ENCODE measurements around the gene PCED1B.
A peak's percentile ranks its signal among the peaks of the same experiment; 100 is the strongest.
"Not testable (repeated sequence)": the region's sequence is repeated elsewhere in the genome, so short reads cannot be mapped to it uniquely, and the experiment has no call there.

PCED1B gene

DNA sequence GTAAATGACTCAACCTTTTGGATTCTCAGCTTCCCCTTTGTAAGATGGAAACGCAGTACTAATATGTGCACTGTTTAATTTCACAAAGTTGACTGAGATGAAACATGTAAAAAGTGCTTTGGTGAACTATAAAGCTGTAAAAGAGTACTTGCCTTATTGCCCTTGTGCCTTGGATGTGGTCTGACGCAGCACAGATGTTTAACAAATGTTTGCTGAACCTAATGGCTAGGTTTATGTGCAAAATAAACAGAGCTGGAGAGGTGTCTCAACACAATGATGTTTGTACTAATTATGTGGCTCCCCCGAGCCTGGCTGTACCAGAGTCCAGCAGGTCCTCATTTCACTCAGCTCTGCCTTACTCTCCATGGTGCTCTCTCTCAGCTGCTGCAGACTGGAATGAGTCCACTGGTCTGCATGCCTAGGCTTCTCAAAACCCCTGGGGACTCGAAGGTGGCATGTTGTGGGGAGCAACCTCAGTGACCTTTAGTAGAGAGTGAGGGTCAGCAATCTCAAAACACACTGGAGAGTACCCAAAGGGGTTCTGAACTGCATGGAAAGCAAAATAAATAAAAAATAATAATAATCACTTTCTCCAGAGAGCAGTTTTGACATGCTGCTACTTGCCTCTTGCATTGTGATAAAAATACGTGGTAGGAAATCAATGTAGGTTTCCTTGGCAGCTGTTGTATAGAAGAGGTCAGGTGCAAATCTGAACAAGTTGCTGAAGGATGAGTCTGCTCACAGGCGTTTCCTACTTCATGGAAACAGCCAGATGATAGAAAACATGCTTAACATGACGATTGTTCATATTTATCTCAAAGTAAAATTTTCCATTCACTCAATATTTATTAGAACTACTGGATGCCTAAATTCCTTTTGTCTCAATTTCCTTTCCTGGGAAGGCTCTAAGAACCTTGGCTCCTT lies 8.9 kb downstream of the PCED1B start:
- peak; percentile 83 for DNase-seq (ENCODE audit: low read depth)

DNA sequence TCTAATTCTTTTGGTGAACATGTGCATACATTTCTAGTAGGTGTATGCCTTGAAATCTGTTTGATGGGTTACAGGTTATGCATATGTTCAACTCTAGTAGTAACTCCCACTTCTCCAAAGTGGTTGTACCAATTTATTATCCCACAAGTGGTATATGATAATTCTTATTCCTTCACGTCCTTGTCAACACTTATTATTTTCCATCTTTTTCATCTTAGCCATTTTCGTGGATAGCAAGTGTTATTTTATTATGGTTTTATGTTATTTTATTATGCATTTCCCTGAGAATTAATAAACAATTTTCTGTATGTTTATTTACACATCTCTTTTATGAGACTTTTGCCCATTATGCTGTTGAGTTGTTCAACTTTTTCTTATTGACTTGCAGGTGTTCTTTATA lies 11.6 kb downstream of the PCED1B start:
- no peak for DNase-seq (ENCODE audit: low read depth)

- DNase-seq (ENCODE audit: low read depth) = no peak
Measured at GRCh38 chr12:47094804-47095203, 15.4 kb downstream of the PCED1B start.

GRCh38 chr12:47095446-47096236 lies 16.2 kb downstream of the PCED1B start:
- peak; percentile 88 for DNase-seq (ENCODE audit: low read depth)

- no peak for DNase-seq (ENCODE audit: low read depth)
Measured at GRCh38 chr12:47097276-47097896, 18.0 kb downstream of the PCED1B start.

DNA sequence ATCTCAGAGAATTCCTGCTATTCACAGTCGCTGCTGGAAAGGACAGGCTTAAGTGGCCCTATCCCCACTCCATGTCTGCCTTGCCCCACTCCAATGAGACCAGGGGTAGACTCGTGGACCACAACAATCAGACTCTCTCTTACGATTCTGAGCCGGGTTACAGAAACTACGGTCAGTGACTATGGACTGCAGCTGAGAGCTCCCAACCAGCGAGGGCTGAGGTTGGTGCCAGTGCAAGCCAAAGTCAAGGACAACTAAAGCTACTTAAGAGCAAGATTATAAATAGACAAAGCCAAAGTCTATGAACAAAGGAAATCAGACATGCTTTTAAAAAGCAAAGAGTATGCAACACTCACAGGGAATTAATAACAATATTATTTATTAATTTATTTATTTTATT lies 18.7 kb downstream of the PCED1B start:
- no peak for DNase-seq (ENCODE audit: low read depth)

GRCh38 chr12:47099610-47100009 lies 20.2 kb downstream of the PCED1B start:
- no peak for DNase-seq (ENCODE audit: low read depth)

DNA sequence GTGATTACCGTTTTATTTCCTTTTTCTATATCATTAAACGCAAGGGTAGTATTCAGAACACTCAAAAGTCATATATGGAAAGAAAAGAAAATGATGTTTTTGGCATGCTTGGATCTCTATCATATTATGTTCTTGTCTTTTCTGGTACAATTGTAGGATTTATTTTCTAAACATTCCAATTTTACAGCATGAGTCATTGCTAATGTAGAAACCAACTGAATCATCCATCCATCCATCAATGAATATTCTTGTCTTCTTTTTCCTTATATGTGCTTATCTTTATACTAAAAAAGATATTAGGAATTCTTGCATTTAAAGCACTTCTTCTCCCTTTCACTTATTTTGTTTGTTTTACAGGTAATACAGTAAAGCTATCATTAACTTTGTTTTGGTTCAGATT lies 20.7 kb downstream of the PCED1B start:
- DNase-seq (ENCODE audit: low read depth) = peak; percentile 59

- no peak for DNase-seq (ENCODE audit: low read depth)
Measured at GRCh38 chr12:47102406-47102805, 23.0 kb downstream of the PCED1B start.

DNA sequence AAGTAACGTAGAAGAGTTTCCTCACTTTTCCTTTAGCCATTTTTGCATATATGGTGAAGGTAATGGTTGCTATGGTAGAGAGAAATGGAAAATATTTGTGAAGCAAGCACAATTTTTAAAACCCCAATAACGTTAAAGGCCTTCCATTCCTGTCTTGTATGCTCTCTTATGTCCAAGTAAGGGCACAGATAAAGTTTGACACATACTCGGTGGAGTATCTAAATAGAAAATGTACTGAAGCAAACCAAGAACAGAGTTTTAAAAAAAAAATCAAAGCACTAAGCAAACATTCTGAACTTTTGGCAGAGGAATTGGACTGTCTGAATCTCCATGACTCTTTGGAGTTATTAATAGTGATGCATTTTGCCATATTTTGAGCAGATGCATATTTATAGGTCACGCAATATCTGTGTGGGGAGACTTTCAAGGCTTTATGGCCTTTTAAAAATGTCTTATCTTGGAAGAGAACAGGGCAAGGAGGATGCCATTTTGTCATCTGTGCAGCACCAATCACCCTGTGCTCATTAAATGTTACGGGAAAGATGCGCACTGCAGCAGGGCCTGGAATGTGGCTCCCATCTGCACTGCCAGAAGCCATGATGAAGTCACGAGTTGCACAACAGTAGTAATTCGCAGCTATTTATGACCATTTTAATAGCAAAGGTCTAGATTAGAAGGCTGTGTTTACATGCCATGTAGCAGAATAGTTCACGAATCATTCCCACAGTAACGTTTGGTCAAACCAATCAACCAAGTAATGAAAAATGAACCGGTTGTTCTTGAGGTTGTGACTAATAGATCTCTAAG lies 23.6 kb downstream of the PCED1B start:
- peak; percentile 92 for DNase-seq (ENCODE audit: low read depth)

- DNase-seq (ENCODE audit: low read depth) = no peak
Measured at GRCh38 chr12:47105914-47106674, 26.7 kb downstream of the PCED1B start.

- no peak for DNase-seq (ENCODE audit: low read depth)
Measured at GRCh38 chr12:47107446-47107845, 28.0 kb downstream of the PCED1B start.

DNA sequence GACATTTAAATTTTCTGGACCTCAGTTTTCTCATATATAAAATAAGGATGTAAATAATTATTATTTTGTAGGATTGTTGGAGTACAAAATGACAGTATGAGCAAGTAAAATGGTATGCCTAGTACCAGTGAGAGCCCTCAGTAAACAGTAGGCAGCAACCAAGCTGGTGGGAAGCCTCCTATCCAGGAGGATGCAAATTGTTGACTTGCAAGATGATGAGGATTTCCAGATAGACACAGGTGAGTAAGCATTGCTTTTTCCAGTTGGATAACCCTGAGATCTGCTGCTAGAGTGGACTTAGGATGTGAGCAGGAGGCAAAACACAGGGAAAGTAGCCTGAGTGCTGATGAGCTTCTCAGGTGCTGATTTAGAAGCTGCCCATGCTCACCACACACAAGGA lies 28.5 kb downstream of the PCED1B start:
- DNase-seq (ENCODE audit: low read depth) = no peak

DNA sequence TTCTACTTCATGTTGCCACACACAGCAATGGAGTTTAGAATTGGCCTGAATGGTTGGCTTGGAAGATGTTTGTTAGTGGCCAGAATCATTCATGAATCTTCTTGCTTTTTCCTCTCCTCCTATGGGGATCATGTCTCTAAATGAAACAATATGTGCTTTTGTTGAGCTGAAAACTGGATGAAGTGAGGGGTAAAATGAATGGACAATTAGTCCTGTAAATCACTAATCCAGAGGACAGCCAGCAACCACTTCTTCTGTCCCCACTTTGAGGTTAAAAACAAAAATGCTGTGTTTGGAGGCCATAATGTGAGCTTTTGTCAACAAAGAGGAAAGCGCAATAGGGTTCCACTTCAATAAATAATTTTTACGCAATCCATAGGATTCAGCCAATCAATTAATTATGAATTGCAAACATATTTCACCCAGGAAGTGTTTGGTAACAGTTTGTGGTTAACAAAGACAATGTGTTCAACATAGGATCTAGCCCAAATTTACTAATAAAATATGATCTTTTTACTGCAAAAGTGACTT lies 30.7 kb downstream of the PCED1B start:
- no peak for DNase-seq (ENCODE audit: low read depth)

DNA sequence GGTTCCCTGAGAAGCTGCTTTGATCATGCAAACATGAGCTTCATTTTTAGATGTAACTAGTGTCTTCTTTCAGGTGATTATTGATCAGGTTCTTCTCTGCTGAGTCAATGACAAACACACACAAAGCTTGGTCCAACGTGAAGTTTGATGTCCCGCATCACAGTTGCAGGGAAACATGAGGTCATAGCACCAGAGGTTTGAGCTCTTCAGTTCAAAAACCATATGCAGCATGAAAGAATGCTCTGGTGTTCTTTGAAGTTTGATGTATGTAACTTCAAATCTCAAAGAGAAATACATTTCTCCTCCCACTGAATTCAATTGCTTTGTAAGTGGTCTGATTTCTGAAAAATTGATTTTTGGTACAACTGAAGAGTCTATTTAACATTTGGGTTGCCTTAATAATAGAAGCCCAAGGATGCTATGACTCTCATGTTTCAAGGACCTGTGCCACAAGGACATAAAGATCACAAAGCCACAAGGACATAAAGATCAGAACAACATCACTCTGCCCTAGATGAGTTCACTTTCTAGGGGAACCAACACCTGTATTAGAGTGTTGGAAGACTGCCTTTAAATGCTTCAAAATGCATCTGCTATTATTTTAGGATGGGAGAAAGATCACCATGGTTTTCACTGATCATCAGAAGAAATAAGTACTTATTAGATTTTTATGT lies 31.4 kb downstream of the PCED1B start:
- DNase-seq (ENCODE audit: low read depth) = no peak

- no peak for DNase-seq (ENCODE audit: low read depth)
Measured at GRCh38 chr12:47111392-47111778, 32.0 kb downstream of the PCED1B start.

DNA sequence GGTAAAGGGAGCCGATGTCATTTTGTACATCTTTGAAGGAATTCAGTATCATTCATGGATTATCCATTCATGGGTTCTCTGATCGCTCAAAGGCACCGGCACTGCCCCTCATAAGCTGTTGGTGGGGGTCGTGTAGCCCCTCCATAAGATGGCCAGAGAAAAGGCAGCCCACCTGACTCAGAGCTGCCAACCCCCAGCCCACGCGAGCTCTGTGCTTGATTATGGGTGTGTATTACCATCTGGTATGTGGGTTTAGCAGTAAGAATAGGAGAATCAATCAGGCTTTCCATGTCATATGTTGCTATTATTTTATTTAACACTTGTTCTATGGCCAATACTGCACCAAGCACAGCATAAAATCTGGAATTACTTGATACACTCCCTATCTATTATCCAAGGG lies 32.4 kb downstream of the PCED1B start:
- DNase-seq (ENCODE audit: low read depth) = no peak

DNA sequence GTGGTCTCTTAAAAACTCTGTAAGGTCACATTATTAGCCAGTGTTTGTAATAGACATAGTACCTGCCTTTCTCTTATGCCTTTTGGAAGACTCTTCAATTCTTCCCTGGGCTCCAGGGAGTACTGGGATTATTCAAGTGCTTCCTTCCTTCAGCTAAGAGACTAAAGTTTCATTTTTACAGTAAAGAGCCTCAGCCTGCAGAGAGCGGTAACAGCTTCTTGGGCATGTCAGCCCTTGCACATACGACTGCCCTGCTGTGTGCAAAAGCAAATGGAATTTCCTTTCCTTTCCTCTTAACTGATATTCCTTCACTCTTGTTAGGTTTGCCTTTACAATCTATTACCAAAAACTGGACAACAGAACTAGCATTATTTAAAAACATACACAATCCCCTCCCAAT lies 33.3 kb downstream of the PCED1B start:
- DNase-seq (ENCODE audit: low read depth) = no peak

DNA sequence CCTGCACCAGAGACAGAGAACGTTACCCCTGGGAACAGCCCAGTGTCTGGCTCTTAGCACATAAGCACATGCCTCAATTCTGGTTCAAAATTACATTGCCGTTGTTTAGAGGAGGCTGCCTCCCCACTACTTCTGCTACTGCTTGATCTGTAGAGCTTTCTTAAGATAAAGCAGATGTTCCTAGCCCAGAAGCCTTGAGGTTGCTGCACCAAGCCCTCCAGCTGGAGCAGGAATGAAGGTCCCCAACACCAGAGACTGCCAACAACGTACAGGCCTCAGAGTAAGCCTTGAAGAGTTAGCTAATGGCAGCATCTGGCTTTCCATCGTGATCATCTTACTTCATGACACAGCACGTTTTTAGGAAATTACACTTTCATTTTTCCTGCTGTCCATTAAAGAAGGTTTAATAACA lies 35.1 kb downstream of the PCED1B start:
- no peak for DNase-seq (ENCODE audit: low read depth)

DNA sequence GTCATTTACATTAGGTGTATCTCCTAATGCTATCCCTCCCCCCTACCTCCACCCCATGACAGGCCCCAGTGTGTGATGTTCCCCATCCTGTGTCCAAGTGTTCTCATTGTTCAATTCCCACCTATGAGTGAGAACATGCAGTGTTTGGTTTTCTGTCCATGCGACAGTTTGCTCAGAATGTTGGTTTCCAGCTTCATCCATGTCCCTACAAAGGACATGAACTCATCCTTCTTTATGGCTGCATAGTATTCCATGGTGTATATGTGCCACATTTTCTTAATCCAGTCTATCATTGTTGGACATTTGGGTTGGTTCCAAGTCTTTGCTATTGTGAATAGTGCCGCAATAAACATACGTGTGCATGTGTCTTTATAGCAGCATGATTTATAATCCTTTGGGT lies 37.9 kb downstream of the PCED1B start:
- DNase-seq (ENCODE audit: low read depth) = not testable (repeated sequence)
